ENCODE data around the gene PRKAR2A.
"Not testable (repeated sequence)": the region's sequence is repeated elsewhere in the genome, so short reads cannot be mapped to it uniquely, and the experiment has no call there.

PRKAR2A gene

DNA sequence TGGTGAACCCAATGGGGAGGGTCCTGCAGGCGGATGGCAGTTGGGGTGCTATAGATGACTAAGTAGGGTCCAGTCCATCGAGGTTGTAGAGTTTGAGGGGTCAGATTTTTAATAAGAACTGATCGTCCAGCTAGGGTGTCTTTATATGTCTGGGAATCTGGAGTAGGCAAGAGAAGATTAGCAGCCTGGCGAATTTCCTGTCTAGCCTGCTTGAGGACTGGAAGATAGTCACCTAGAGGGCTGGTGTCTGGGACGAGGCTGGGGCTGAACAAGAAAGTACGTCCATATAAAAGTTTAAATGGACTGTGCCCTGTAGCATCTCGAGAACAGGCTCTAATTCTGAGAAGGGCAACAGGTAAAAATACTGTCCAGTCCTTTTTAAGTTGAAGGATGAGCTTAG lies 123.9 kb downstream of the PRKAR2A start:
- DNase-seq, result no peak

DNA sequence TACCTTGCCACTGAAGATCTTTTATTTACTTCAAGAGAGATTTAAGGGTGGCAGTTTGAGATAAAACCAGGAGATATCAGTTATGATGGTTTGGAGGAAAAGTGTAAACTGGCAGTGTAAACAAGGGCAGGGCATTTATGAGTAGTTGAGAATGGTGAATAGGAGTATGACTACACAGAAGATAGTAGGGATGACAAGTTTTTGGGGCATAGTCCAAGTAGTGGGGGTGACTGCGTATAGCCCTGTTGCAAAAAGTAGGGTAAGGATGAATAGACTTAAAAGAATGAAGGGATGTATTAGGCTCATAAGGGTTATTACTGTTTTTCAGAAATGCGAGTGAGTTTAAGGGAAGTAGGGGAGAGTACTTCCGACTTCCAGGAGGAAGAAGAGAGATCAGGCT lies 124.4 kb downstream of the PRKAR2A start:
- not testable (repeated sequence) for DNase-seq

DNA sequence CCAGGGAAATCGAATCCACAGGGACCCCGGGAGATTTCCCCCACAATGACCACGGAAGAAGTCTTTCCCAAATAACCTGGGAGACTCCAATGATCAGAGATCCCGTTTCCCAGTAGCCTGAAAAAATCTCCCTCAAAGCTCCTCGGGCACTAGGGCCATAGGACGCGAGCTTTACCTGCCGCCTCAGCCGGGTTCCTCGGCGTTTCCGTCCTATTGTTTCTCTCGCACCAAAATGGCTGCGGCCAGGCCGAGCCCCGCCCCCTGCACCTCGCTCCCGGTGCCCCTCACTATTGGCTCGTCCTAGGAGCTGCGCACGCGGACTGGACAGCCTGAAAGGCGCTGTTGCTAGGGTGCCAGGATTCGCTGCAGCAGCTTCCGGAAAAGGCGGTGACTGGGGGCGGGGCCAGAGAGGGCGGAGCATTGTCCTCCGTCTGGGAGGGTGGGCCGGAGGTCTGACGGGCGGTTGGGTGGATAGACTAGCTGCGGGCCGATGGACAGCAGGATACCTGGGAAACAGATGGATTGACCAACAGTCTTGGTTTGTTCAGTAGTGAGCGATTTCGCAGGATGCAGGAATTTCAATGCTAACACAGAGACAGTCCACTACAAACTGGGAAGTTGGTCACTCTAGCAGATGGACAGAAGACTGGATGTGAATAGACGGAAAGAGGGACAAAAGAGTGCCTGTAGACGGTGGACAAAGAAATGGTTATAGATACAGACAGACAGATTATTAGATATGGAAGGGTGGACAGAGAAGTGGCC lies 130.5 kb downstream of the PRKAR2A start, which contains the start of gene IP6K2:
Gene IP6K2, minus strand, starts transcription at position 240 of the 765 bp plus-strand sequence. CDS start 21,930 bp downstream, outside the sequence.
- DNase-seq, result peak; percentile 90

DNA sequence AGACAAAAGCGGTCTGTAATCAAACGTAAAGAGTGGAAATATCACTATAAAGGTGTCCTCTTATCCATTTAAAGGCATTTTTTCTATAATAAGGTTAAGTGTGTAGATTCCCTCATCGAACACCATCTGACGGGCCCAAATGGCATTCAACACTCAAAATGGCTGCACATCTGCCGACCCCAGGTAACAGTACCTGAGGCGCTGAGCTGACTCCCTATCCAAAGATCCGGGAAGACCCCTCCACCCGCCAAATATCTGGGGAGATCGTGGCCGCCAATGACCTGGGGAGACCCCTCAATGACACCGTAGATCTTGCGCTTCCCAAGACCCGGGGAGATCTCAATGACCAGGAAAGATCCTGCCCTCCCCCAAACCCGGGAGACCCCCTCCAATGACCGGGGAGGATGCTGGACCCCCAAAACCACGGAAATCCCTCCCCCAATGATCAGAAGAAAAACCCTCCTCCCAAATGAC lies 131.1 kb downstream of the PRKAR2A start:
- peak; percentile 25 for DNase-seq

DNA sequence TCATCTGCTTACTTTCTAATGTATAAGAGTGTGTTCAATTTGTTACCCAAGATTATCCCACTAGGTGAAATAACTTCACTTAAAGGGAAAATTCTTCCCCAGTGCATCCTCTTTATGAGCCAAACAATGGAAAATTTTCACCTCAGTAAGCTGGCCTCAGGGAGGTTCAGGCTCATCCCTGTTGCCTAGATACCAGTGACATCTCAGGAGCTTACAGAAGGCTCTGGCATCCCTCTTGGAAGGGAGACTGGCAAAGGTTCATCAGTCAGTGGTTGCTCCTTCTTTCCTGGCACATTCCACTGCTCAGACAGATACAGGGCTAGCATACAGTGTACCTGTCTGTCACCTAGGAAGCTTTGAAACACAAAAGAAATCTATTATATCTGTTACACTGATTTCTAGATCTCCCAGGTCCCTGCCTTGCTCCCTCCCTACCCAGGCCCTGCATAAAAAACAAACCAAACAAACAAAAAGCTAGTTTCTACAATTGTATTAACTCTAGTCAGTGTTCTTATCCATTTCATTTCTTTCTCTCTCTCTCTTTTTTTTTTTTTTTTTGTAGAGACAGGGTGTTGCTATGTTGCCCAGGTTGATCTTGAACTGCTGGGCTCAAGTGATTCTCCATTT lies 132.4 kb downstream of the PRKAR2A start:
- DNase-seq, result no peak

DNA sequence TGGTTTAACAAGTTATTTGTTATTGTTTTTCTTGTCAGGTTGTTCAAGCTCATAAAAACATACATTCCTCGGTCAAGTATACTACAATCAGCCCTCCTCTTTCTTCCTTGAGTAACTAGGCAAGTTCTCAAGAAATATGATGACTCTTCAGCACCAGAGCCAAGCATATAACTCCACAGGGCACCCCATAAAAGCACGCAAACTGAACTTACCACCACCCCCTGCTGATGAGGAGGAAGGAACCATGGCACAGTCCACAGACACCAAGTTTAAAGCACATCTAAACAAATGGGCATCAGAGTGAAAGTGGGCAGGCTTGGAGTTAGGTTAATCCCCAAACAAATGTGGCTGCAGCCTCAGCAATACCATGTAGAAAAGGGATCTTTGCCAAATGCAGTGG lies 135.9 kb downstream of the PRKAR2A start:
- DNase-seq, result no peak

DNA sequence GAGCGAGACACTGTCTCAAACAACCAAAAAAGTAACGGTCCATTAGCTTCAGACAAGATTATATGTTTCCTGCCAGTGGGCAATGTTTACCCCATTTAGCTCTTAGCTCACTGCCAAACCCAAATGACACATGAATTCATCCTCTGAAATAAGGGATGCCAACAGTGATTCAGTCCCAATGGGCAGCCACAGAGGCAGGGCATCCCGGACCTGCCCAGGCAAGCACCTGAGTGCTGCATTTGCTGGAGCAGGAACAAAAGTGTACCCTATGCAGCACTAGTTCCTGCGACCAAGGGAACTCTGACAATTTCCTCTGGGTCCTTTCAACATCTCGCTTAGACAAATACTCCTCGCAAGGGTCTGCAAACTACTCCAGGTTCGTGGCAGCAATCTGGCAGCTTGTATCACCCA lies 138.6 kb downstream of the PRKAR2A start:
- DNase-seq, result no peak

DNA sequence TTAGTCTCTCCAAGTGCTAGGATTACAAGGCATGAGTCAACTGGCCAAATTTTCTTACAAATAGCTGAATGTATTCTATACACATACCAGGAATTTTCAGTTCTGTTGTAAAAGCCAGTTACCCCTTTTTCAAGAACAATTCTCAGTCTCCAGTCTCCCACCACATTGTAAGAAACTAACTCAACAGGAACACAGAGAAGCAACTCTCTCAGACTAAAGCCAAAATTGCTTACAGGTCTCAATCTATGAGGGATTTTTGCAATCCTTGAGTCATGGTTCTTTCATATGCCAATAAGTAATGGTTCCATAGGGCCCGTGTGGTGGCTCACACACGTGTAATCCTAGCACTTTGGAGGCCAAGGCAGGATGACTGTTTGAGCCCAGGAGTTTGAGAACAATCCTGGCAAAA lies 139.2 kb downstream of the PRKAR2A start:
- DNase-seq, result no peak

DNA sequence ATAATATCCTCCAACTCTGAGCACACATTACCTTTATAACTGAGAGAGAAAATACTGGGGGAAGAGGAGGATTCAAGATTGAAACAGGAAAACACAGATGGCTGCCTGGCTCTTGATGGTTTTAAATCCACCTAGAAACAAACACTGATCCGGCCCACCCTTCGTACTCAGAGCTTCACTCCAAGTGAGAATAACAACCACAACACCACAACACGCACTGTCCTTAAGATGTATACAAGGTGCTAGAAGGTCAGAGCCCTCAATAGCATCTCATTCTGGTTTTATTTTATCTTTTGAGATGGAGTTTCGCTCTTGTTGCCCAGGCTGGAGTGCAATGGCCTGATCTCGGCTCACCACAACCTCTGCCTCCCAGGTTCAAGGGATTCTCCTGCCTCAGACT lies 140.5 kb downstream of the PRKAR2A start:
- DNase-seq, result no peak

DNA sequence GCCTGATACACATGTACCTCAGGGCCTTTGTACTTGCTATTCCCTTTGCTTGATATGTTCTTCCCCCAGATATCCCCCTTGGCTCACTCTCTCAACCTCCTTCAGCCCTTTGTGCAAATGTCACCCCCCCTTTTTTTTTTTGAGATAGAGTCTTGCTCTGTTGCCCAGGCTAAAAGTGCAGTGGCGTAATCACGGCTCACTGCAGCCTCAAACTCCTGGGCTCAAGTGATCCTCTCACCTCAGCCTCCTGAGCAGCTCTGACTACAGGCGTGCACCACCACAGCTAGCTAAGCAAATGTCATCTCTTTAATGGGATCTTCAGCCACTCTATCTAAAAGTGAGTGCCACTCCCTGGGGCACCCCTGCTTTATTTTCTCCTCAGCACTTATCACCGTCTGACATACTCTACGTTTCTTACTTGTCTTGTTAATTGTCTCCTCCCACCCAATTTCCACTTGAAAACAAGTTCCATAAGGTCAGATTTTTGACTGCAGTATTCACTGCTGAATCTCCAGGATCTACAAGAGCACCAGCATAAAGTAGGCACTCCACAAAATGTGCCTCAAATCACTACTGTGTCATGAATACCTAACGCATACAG lies 145.3 kb downstream of the PRKAR2A start:
- no peak for DNase-seq

DNA sequence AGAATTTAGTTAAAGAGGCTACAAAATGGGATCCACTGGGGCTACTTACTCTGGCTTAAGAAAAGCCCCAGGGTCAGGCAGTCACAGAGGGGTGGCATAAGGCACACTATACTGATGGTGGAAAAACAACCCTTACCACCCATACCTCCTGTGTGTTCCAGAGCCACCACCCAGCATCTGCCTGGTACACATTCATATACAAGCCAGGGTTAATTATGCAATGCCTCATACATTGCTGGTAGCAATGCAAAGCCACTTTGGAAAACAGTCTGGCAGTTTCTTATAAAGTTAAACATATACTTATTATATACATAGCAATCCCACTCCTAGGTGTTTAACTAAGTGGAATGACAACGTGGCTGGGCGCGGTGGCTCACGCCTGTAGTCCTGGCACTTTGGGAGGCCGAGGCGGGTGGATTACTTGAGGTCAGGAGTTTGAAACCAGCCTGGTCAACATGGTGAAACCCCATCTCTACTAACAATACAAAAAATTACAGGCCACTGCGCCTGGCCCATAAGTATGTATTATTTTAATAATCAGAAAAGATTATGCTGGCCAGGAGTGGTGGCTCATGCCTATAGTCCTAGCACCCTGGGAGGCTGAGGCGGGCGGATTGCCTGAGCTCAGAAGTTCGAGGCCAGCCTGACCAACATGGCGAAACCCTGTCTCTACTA lies 146.8 kb downstream of the PRKAR2A start:
- DNase-seq, result no peak

DNA sequence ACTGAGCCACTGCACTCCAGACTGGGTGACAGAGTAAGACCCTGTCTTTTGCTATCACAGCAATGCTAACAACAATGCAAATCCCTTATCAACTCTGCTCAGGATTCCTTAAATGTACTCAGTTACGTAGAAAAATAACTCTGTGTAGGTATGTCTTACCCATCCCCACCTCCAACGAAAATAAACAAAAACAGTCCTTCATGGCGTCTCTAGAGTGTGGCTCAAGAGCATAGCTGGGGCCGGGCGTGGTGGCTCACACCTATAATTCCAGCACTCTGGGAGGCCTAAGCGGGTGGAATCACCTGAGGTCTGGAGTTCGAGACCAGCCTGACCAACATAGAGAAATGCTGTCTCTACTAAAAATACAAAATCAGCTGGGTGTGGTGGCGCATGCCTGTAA lies 148.8 kb downstream of the PRKAR2A start:
- DNase-seq, result no peak

DNA sequence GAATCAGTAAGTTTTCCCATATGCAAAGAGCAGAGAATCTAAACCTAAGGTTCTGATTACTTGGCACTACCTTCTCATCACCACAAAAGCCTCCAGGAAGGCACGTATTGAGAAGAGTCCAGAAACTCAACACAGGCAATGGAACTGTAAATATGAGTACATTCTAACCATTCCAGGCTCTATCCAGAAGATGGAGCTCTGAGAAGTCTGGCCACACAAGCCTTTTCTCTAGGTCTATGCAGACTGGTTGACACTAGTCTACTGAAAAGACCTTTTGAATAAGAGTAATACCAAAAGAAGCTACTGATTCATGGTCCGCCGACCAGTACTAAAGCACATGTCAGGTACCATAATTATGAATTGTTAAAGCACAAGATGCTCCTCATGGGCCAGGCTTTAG lies 149.7 kb downstream of the PRKAR2A start:
- no peak for DNase-seq

DNA sequence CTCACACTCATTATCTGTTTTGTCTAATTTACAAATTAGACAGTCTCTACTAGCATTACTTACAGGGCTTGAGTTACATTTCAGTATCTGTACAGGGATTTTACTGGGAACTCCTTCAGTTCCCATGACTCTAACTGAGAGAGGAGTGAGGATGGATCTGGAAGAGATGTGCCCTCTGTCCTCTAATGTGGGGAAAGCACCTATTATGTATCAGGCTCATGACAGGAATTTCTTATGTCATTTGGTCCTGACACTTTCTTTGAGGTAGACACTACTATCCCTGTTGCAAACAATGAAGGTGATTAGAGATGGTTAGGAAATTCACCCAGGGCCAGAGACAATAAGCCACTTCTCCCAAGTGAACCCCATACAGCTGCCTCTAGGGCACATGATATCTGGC lies 151.1 kb downstream of the PRKAR2A start:
- DNase-seq, result no peak
